H1 (cell line): Measurements from ENCODE around the gene CERT1. TPM values are rescaled to one million over a fixed set of nuclear protein-coding genes. Genes with fewer than 3 reads are reported as not detected.

Source experiments
- ATF2 ChIP-seq: IDR thresholded peaks from 2 replicates; pipeline ENCODE4 v1.6.1; 2012; ENCODE audit warnings: low read length, inconsistent platforms
- GTF2F1 ChIP-seq: IDR thresholded peaks from 2 replicates; pipeline ENCODE4 v1.6.1; 2012; ENCODE audit warnings: low read depth, low read length, improper control_type of control experiment, borderline replicate concordance
- polyA plus RNA-seq, 7 experiments: library from polyadenylated mRNA; depleted of rRNA in 3 of 7; stranded (reverse) in 5 of 7; unstranded in 2 of 7; fragments of >200 nt in 5 of 7; fragments of 200-250 nt in 2 of 7; gene quantifications; 1 replicate in 5 of 7; 2 replicates in 1 of 7; 4 replicates in 1 of 7; pipeline versions ENCODE4 v1.2.1 to v1.2.3, GENCODE V29; 2011 to 2013; ENCODE audit warnings: missing spikeins in 2 of 7, mixed read lengths in 2 of 7
- total RNA-seq: library from RNA; stranded (reverse); fragmentation: NEBNext Ultra II Directional; extraction: Animal tissue kit (Norgen Biotek cat#: 25700); gene quantifications from 2 replicates; pipeline ENCODE4 v1.2.1, GENCODE V29; 2021

Gene CERT1
- total and polyA plus RNA-seq, 2 of the 8 experiments (the other 6 are each of a cell fraction or from before 2014, with no cell fraction given): 7.8 to 55.3 TPM

- no peak for TF ChIP-seq GTF2F1
- no peak for TF ChIP-seq ATF2
Observed at GRCh38 chr5:75367401-75367800, 144.0 kb downstream of the CERT1 start (continued).
